Loucy (cell line): ENCODE measurements around the gene HNF1B.

Experiments
- EZH2phosphoT487 ChIP-seq: fragments of 200-600 bp; IDR thresholded peaks from 2 replicates; pipeline ENCODE4 v1.6.1; 2018; ENCODE audit warnings: antibody characterized with exemption, mild to moderate bottlenecking, moderate library complexity, borderline replicate concordance
- TF ChIP-seq, protein P1 (sequence below): fragments of 200-600 bp; sonication (generic); conservative IDR thresholded peaks from 2 replicates; pipeline ENCODE4 v1.5.1; 2014; ENCODE audit warnings: mild to moderate bottlenecking, antibody characterized with exemption, low read length

DNA sequence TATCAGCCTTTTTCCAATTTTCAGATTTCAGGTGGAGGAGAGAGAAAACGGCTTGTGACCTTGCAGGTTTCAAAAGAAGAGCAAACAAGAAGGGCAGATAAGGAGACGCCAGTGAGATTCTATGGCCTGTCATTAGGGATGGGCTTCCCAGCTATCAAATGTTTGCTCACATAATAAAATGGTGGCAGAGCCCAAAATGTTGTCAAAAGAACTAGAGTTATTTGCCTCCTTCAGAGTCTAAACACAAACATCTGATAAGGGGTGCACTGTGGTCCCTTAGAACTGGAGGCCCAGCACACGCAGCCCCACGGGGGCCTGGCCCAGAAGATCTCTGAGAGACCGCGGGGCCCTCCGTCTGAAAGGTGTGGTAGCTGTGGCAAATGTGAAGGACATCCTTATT lies 55.5 kb downstream of the HNF1B start:
- TF ChIP-seq, protein P1, sequence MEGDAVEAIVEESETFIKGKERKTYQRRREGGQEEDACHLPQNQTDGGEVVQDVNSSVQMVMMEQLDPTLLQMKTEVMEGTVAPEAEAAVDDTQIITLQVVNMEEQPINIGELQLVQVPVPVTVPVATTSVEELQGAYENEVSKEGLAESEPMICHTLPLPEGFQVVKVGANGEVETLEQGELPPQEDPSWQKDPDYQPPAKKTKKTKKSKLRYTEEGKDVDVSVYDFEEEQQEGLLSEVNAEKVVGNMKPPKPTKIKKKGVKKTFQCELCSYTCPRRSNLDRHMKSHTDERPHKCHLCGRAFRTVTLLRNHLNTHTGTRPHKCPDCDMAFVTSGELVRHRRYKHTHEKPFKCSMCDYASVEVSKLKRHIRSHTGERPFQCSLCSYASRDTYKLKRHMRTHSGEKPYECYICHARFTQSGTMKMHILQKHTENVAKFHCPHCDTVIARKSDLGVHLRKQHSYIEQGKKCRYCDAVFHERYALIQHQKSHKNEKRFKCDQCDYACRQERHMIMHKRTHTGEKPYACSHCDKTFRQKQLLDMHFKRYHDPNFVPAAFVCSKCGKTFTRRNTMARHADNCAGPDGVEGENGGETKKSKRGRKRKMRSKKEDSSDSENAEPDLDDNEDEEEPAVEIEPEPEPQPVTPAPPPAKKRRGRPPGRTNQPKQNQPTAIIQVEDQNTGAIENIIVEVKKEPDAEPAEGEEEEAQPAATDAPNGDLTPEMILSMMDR, result no peak
- no peak for TF ChIP-seq EZH2phosphoT487
